ENCODE data around the gene GMCL1. TPM values are rescaled to one million over a fixed set of nuclear protein-coding genes. Genes with fewer than 3 reads are reported as not detected.
A peak's percentile ranks its signal among the peaks of the same experiment; 100 is the strongest.

The GMCL1 gene
- total and polyA plus RNA-seq, 9 of the 15 experiments (the other 6 are each of a cell fraction or from before 2014, with no cell fraction given) = 7.0 to 27.3 (median 15.4) TPM

DNA sequence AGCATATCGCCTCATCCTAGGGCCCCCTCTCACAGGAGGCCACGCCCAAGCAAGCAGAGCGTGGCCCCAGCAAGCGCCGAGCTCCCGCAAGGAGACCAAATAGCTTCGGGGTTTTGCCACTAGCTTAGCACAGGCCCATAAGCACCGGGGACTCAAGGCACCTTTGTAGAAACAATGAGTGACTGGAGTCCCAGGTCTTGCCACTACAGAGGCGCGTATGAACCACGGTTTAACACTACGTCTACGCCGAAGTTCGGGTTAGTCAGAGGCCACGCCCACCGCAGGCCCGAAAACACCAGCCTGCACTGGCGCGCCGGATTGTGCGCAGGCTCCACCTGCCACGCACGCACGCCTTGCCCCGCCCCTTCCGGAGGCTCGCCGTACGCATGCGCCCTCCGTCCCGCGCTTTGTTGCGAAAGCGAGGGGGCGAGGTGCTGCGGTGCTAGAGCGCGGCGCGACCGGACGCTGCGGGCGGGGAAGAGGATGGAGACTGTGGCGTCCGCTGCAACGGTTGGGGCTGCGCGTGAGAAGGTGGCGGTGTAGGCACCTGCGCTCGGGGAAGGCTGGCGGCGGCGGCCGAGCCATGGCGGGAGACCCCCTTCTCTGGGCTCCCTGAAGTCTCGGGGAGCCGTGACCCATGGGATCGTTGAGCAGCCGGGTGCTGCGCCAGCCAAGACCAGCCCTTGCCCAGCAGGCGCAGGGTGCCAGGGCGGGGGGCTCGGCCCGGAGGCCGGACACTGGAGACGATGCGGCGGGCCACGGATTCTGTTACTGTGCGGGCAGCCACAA is at the start of gene GMCL1 (continued):
- TF ChIP-seq CAMTA2 (CRISPR knock-in tag; conservative IDR thresholded peaks at IDR 0.05) = no peak; the same call in 1 of the 2 replicates
- TF ChIP-seq, protein P1, sequence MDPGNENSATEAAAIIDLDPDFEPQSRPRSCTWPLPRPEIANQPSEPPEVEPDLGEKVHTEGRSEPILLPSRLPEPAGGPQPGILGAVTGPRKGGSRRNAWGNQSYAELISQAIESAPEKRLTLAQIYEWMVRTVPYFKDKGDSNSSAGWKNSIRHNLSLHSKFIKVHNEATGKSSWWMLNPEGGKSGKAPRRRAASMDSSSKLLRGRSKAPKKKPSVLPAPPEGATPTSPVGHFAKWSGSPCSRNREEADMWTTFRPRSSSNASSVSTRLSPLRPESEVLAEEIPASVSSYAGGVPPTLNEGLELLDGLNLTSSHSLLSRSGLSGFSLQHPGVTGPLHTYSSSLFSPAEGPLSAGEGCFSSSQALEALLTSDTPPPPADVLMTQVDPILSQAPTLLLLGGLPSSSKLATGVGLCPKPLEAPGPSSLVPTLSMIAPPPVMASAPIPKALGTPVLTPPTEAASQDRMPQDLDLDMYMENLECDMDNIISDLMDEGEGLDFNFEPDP (CRISPR knock-in tag; IDR thresholded peaks at IDR 0.05) = no peak
- TF ChIP-seq DACH1 (IDR thresholded peaks at IDR 0.05; ENCODE audit: partially characterized antibody) = peak; percentile 56
- TF ChIP-seq, protein P2, sequence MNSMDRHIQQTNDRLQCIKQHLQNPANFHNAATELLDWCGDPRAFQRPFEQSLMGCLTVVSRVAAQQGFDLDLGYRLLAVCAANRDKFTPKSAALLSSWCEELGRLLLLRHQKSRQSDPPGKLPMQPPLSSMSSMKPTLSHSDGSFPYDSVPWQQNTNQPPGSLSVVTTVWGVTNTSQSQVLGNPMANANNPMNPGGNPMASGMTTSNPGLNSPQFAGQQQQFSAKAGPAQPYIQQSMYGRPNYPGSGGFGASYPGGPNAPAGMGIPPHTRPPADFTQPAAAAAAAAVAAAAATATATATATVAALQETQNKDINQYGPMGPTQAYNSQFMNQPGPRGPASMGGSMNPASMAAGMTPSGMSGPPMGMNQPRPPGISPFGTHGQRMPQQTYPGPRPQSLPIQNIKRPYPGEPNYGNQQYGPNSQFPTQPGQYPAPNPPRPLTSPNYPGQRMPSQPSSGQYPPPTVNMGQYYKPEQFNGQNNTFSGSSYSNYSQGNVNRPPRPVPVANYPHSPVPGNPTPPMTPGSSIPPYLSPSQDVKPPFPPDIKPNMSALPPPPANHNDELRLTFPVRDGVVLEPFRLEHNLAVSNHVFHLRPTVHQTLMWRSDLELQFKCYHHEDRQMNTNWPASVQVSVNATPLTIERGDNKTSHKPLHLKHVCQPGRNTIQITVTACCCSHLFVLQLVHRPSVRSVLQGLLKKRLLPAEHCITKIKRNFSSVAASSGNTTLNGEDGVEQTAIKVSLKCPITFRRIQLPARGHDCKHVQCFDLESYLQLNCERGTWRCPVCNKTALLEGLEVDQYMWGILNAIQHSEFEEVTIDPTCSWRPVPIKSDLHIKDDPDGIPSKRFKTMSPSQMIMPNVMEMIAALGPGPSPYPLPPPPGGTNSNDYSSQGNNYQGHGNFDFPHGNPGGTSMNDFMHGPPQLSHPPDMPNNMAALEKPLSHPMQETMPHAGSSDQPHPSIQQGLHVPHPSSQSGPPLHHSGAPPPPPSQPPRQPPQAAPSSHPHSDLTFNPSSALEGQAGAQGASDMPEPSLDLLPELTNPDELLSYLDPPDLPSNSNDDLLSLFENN (IDR thresholded peaks at IDR 0.05; ENCODE audit: low read depth in 2 of 2, low read length in 2 of 2) = no peak
- TF ChIP-seq HMG20A (CRISPR knock-in tag; conservative IDR thresholded peaks at IDR 0.05) = no peak
- TF ChIP-seq HDGF (IDR thresholded peaks at IDR 0.05) = no peak
- TF ChIP-seq ARID2 (IDR thresholded peaks at IDR 0.05) = no peak
- no peak for TF ChIP-seq SREBF2 (CRISPR knock-in tag; IDR thresholded peaks at IDR 0.05)
- TF ChIP-seq PCBP1 (IDR thresholded peaks at IDR 0.05; ENCODE audit: low read depth, low read length, poor library complexity, severe bottlenecking) = peak; percentile 52
- no peak for TF ChIP-seq NFATC3 (IDR thresholded peaks at IDR 0.05)
- TF ChIP-seq, protein P3, sequence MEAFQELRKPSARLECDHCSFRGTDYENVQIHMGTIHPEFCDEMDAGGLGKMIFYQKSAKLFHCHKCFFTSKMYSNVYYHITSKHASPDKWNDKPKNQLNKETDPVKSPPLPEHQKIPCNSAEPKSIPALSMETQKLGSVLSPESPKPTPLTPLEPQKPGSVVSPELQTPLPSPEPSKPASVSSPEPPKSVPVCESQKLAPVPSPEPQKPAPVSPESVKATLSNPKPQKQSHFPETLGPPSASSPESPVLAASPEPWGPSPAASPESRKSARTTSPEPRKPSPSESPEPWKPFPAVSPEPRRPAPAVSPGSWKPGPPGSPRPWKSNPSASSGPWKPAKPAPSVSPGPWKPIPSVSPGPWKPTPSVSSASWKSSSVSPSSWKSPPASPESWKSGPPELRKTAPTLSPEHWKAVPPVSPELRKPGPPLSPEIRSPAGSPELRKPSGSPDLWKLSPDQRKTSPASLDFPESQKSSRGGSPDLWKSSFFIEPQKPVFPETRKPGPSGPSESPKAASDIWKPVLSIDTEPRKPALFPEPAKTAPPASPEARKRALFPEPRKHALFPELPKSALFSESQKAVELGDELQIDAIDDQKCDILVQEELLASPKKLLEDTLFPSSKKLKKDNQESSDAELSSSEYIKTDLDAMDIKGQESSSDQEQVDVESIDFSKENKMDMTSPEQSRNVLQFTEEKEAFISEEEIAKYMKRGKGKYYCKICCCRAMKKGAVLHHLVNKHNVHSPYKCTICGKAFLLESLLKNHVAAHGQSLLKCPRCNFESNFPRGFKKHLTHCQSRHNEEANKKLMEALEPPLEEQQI (IDR thresholded peaks at IDR 0.05) = no peak
- peak; percentile 97 for TF ChIP-seq EP400 (IDR thresholded peaks at IDR 0.05)
- TF ChIP-seq, protein P4, sequence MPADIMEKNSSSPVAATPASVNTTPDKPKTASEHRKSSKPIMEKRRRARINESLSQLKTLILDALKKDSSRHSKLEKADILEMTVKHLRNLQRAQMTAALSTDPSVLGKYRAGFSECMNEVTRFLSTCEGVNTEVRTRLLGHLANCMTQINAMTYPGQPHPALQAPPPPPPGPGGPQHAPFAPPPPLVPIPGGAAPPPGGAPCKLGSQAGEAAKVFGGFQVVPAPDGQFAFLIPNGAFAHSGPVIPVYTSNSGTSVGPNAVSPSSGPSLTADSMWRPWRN (IDR thresholded peaks at IDR 0.05; ENCODE audit: low read depth) = no peak
- TF ChIP-seq, protein P5, sequence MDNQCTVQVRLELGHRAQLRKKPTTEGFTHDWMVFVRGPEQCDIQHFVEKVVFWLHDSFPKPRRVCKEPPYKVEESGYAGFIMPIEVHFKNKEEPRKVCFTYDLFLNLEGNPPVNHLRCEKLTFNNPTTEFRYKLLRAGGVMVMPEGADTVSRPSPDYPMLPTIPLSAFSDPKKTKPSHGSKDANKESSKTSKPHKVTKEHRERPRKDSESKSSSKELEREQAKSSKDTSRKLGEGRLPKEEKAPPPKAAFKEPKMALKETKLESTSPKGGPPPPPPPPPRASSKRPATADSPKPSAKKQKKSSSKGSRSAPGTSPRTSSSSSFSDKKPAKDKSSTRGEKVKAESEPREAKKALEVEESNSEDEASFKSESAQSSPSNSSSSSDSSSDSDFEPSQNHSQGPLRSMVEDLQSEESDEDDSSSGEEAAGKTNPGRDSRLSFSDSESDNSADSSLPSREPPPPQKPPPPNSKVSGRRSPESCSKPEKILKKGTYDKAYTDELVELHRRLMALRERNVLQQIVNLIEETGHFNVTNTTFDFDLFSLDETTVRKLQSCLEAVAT (IDR thresholded peaks at IDR 0.05) = no peak
- TF ChIP-seq NRF1 (conservative IDR thresholded peaks at IDR 0.05 in 1 of 2, IDR thresholded peaks at IDR 0.05 in 1 of 2) = peak; percentile 99 to 100
- TF ChIP-seq ZNF212 (CRISPR knock-in tag; IDR thresholded peaks at IDR 0.05) = no peak
- TF ChIP-seq ASH1L (IDR thresholded peaks at IDR 0.05; ENCODE audit: borderline replicate concordance, low read depth, partially characterized antibody) = no peak
- TF ChIP-seq MCM5 (IDR thresholded peaks at IDR 0.05; ENCODE audit: low read depth) = no peak
- TF ChIP-seq BHLHE40 (IDR thresholded peaks at IDR 0.05; ENCODE audit: low read length) = peak; percentile 82
